ENCODE data around the gene CAB39L.

The CAB39L gene

DNA sequence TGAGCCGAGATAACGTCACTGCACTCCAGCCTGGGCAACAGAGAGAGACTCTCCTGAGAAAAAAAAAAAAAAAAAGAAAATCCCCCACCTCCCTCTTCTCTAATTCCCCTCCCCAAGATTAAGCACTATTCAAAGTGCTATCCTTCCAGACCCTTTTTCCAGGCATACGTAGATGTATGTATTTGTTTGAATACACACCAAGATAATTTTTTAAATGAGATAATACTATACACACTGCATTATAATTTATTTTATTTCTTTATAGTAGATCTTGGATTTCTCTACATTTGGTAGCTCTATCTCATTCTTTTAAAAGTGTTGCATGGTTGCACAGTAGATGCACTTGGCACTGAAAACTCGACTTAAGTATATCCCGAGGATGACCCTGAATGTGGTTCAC lies 32.5 kb downstream of the CAB39L start:
- Mint-ChIP-seq H3K9me3 (peaks cover 3% of the 10 kb centered on the region), H3K27me3 (ENCODE audit: low read depth) (no peaks in the 10 kb centered on the region), H3K36me3 (ENCODE audit: low read depth) (peaks cover 4% of the 10 kb centered on the region), H3K27ac (no peak overlapping the region), H3K4me3 (no peak overlapping the region), H3K4me1 (peaks cover 7% of the 10 kb centered on the region)
- TF ChIP-seq, protein P1, sequence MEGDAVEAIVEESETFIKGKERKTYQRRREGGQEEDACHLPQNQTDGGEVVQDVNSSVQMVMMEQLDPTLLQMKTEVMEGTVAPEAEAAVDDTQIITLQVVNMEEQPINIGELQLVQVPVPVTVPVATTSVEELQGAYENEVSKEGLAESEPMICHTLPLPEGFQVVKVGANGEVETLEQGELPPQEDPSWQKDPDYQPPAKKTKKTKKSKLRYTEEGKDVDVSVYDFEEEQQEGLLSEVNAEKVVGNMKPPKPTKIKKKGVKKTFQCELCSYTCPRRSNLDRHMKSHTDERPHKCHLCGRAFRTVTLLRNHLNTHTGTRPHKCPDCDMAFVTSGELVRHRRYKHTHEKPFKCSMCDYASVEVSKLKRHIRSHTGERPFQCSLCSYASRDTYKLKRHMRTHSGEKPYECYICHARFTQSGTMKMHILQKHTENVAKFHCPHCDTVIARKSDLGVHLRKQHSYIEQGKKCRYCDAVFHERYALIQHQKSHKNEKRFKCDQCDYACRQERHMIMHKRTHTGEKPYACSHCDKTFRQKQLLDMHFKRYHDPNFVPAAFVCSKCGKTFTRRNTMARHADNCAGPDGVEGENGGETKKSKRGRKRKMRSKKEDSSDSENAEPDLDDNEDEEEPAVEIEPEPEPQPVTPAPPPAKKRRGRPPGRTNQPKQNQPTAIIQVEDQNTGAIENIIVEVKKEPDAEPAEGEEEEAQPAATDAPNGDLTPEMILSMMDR (IDR thresholded peaks at IDR 0.05; ENCODE audit: unreplicated experiment in 3 of 3): no peak

DNA sequence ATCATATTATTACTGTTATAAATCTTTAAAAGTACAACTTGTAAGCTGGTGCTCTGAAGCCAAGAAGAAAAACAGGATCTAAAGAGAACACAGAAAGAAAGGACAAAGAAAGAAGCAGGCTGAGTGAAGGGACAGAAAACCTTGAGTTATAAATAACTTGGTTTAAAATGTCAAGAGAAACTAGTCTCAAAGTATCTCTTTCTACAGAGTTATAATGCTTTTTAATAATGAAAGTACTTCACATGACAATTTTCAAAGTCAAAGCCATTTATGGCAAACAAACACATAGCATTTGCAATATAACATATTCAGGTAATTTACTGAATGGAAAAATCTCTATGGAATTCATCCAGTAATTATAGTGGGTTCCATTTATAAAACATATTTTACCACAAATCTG lies 33.4 kb downstream of the CAB39L start:
- H3K27ac Mint-ChIP-seq: no peak overlapping the region

DNA sequence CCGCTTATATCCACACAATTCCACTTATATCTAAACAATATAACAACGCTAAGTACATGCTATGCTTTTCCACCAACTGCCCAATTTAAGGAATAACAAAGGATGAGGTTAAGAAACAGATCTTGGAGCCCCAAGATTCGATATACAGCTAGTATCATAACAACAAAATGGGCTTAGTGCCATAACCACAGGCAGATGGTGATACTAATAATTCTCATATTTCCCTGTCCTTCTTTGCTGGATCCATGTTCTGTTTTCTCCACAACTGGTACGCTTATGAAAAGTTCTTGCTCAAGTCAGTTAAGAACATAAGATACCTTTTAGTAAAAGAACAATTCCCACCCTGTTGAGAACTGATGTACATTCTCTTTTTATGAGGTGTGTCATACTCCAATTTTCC lies 33.9 kb downstream of the CAB39L start:
- TF ChIP-seq, protein P1 (IDR thresholded peaks at IDR 0.05; ENCODE audit: unreplicated experiment in 3 of 3): no peak
- H3K27ac Mint-ChIP-seq: no peak overlapping the region
- H3K4me3 Mint-ChIP-seq: no peak overlapping the region
- peaks cover 11% of the 10 kb centered on the region for H3K36me3 Mint-ChIP-seq (ENCODE audit: low read depth)
- H3K4me1 Mint-ChIP-seq: peaks cover 7% of the 10 kb centered on the region
- H3K27me3 Mint-ChIP-seq (ENCODE audit: low read depth): no peaks in the 10 kb centered on the region
- peaks cover 6% of the 10 kb centered on the region for H3K9me3 Mint-ChIP-seq

More for the DNA sequence above, 33.4 kb downstream of the CAB39L start:
- TF ChIP-seq, protein P1 (IDR thresholded peaks at IDR 0.05; ENCODE audit: unreplicated experiment in 3 of 3): no peak
- H3K4me1 Mint-ChIP-seq: peaks cover 7% of the 10 kb centered on the region
- peaks cover 8% of the 10 kb centered on the region for H3K36me3 Mint-ChIP-seq (ENCODE audit: low read depth)
- no peak overlapping the region for H3K4me3 Mint-ChIP-seq
- H3K27me3 Mint-ChIP-seq (ENCODE audit: low read depth): no peaks in the 10 kb centered on the region
- H3K9me3 Mint-ChIP-seq: peaks cover 3% of the 10 kb centered on the region

DNA sequence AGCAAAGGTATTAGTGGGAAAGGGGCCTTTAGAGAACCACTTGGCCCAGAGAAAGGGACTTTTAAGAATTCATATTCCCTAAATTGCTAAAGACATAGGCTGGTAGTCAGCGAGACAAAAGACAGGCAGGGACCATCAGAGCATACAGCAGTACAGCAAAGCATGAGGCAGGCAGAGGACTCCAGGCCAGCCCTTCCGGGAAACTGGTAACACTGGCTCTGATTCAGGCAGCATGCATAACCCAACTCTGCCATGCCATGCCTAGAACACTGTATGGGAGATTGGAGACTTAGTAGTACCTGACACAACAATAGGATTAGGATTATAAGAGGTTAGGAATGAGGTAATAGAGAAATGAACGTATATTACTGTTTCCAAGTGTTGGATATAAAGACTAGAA lies 34.9 kb downstream of the CAB39L start:
- H3K9me3 Mint-ChIP-seq: peaks cover 16% of the 10 kb centered on the region
- no peak overlapping the region for H3K4me3 Mint-ChIP-seq
- TF ChIP-seq, protein P1 (IDR thresholded peaks at IDR 0.05; ENCODE audit: unreplicated experiment in 3 of 3): no peak
- peaks cover 21% of the 10 kb centered on the region for H3K36me3 Mint-ChIP-seq (ENCODE audit: low read depth)
- peaks cover 7% of the 10 kb centered on the region for H3K4me1 Mint-ChIP-seq
- no peak overlapping the region for H3K27ac Mint-ChIP-seq
- H3K27me3 Mint-ChIP-seq (ENCODE audit: low read depth): no peaks in the 10 kb centered on the region

DNA sequence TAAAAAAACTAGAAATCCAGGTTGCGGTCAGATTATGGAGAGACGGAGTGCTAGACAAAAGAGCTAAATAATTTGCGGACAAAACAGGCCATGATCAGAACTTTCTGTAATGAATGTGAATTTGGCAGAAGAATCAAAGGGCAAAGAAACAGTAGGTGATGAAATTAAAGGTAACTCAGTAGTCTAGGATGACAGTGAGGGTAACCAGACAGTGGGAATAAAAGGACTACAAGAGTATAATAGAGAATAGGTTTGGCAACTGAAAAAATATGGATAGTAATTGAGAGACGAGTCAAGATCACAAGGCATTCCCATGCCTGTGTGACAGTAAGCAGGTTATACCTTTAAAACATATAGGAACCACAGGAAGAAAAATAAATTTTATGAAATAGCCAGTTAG lies 35.9 kb downstream of the CAB39L start:
- peaks cover 27% of the 10 kb centered on the region for H3K36me3 Mint-ChIP-seq (ENCODE audit: low read depth)
- H3K27me3 Mint-ChIP-seq (ENCODE audit: low read depth): no peaks in the 10 kb centered on the region
- no peak overlapping the region for H3K27ac Mint-ChIP-seq
- H3K9me3 Mint-ChIP-seq: peaks cover 23% of the 10 kb centered on the region
- H3K4me1 Mint-ChIP-seq: peaks cover 7% of the 10 kb centered on the region
- H3K4me3 Mint-ChIP-seq: no peak overlapping the region
- TF ChIP-seq, protein P1 (IDR thresholded peaks at IDR 0.05; ENCODE audit: unreplicated experiment in 3 of 3): no peak

DNA sequence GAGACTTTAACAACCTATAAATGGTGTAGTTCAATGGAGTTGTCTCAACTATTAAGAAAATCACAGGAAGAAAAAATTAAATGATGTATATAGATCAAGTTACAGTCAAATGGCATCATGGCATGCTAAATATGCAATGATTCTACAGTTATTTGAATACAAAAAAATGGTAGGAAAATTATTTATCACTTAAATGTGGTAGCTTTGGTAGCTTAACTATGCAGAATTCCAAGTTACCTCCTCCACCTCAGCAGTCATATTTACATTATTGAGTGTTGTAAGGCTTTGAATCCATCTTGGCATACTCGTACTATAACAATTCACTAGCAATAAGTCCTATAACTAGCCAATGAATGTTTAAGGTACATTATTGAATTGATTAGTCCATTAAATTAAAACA lies 36.8 kb downstream of the CAB39L start:
- TF ChIP-seq, protein P1 (IDR thresholded peaks at IDR 0.05; ENCODE audit: unreplicated experiment in 3 of 3): no peak
- peaks cover 27% of the 10 kb centered on the region for H3K36me3 Mint-ChIP-seq (ENCODE audit: low read depth)
- no peak overlapping the region for H3K4me3 Mint-ChIP-seq
- peaks cover 7% of the 10 kb centered on the region for H3K4me1 Mint-ChIP-seq
- peaks cover 23% of the 10 kb centered on the region for H3K9me3 Mint-ChIP-seq
- no peak overlapping the region for H3K27ac Mint-ChIP-seq
- H3K27me3 Mint-ChIP-seq (ENCODE audit: low read depth): no peaks in the 10 kb centered on the region
